Skeletal muscle cell (primary cell): ENCODE data around the gene CDC25A.
"Not testable (repeated sequence)": the region's sequence is repeated elsewhere in the genome, so short reads cannot be mapped to it uniquely, and the experiment has no call there.

Experiments
- DNase-seq: peaks from one replicate; pipeline ENCODE4 v3.0.0-alpha.2; 2010; ENCODE audit warnings: low read depth
- H3K4me3 ChIP-seq: 2 replicates; pipeline ENCODE4 v1.5.1; 2011; ENCODE audit warnings: low read depth, mild to moderate bottlenecking, control low read depth, low read length, moderate library complexity

The CDC25A gene

GRCh38 chr3:48119505-48120193, 68.6 kb downstream of the CDC25A start:
- DNase-seq, result no peak

GRCh38 chr3:48118928-48119327, 69.3 kb downstream of the CDC25A start:
- DNase-seq, result no peak
- no peak overlapping the region for H3K4me3 ChIP-seq

More at GRCh38 chr3:48119505-48120193, 68.6 kb downstream of the CDC25A start:
- no peak overlapping the region for H3K4me3 ChIP-seq

- H3K4me3 ChIP-seq, result no peak overlapping the region
- no peak for DNase-seq
These were observed 69.9 kb downstream of the CDC25A start for GRCh38 chr3:48118322-48118721.

- no peak overlapping the region for H3K4me3 ChIP-seq
- DNase-seq, result no peak
These were observed 75.4 kb downstream of the CDC25A start for GRCh38 chr3:48112813-48113212.

GRCh38 chr3:48112108-48112791, 76.0 kb downstream of the CDC25A start:
- H3K4me3 ChIP-seq, DNase-seq: not testable (repeated sequence)

- no peak overlapping the region for H3K4me3 ChIP-seq
- no peak for DNase-seq
These were observed 77.8 kb downstream of the CDC25A start for GRCh38 chr3:48110463-48110862.

GRCh38 chr3:48107227-48107626, 81.0 kb downstream of the CDC25A start:
- H3K4me3 ChIP-seq, result no peak overlapping the region
- DNase-seq, result no peak
